Measurements from ENCODE around the gene NADSYN1. TPM values are rescaled to one million over a fixed set of nuclear protein-coding genes. Genes with fewer than 3 reads are reported as not detected.
"Not testable (repeated sequence)": the region's sequence is repeated elsewhere in the genome, so short reads cannot be mapped to it uniquely, and the experiment has no call there.

NADSYN1 gene
- total RNA-seq, 1 donor from 2014 or later: 87.9 TPM

GRCh38 chr11:71421392-71421950 is 31.5 kb upstream of the NADSYN1 start:
- no peaks in the 10 kb centered on the region for H3K27me3 ChIP-seq (ENCODE audit: insufficient read depth, low read length)
- H3K4me3 ChIP-seq (ENCODE audit: insufficient read depth, low read depth, low read length): no peak overlapping the region
- no peak overlapping the region for H3K27ac ChIP-seq (ENCODE audit: low read depth, low read length)
- H3K27me3 Mint-ChIP-seq (ENCODE audit: low read depth, unreplicated experiment): peaks cover 20% of the 10 kb centered on the region
- no peaks in the 10 kb centered on the region for H4K20me1 ChIP-seq (ENCODE audit: insufficient read depth, low read length)
- no peak overlapping the region for H3K9ac ChIP-seq (ENCODE audit: low read length)
- no peaks in the 10 kb centered on the region for H3K36me3 ChIP-seq (ENCODE audit: insufficient read depth, low read length)
- peaks cover 4% of the 10 kb centered on the region for H3K9me3 Mint-ChIP-seq (ENCODE audit: unreplicated experiment)
- H3K27ac Mint-ChIP-seq (ENCODE audit: unreplicated experiment): no peak overlapping the region
- DNase-seq (ENCODE audit: low read depth): no peak
- no peaks in the 10 kb centered on the region for H3K36me3 Mint-ChIP-seq (ENCODE audit: low read depth, unreplicated experiment)
- no peaks in the 10 kb centered on the region for H3K9me3 ChIP-seq (ENCODE audit: insufficient read depth, low read depth, low read length)
- no peak overlapping the region for H2AFZ ChIP-seq (ENCODE audit: low read depth, low read length)
- H3K4me2 ChIP-seq (ENCODE audit: low read length): no peak overlapping the region
- no peaks in the 10 kb centered on the region for H3K4me1 ChIP-seq (ENCODE audit: insufficient read depth, low read length)
- TF ChIP-seq EZH2 (IDR thresholded peaks at IDR 0.05; ENCODE audit: insufficient read depth, low read length): no peak
- TF ChIP-seq CTCF (IDR thresholded peaks at IDR 0.05; ENCODE audit: insufficient read depth, low read depth, low read length): no peak
- H3K4me3 Mint-ChIP-seq (ENCODE audit: unreplicated experiment): no peak overlapping the region
- H3K4me1 Mint-ChIP-seq (ENCODE audit: low read depth, unreplicated experiment): no peaks in the 10 kb centered on the region
- no peak for FAIRE-seq
- no peaks in the 10 kb centered on the region for H3K79me2 ChIP-seq (ENCODE audit: insufficient read depth, low read length)

- H3K4me1 Mint-ChIP-seq (ENCODE audit: low read depth, unreplicated experiment); H3K4me1 ChIP-seq (ENCODE audit: insufficient read depth, low read length); H3K4me3 ChIP-seq (ENCODE audit: insufficient read depth, low read depth, low read length); H3K4me2 ChIP-seq (ENCODE audit: low read length); H3K9ac ChIP-seq (ENCODE audit: low read length); DNase-seq (ENCODE audit: low read depth); H3K9me3 Mint-ChIP-seq (ENCODE audit: unreplicated experiment); H3K36me3 ChIP-seq (ENCODE audit: insufficient read depth, low read length); H3K4me3 Mint-ChIP-seq (ENCODE audit: unreplicated experiment); H3K27me3 ChIP-seq (ENCODE audit: insufficient read depth, low read length); H3K27ac ChIP-seq (ENCODE audit: low read depth, low read length); H3K79me2 ChIP-seq (ENCODE audit: insufficient read depth, low read length); H2AFZ ChIP-seq (ENCODE audit: low read depth, low read length); FAIRE-seq; H4K20me1 ChIP-seq (ENCODE audit: insufficient read depth, low read length); H3K36me3 Mint-ChIP-seq (ENCODE audit: low read depth, unreplicated experiment); H3K9me3 ChIP-seq (ENCODE audit: insufficient read depth, low read depth, low read length); H3K27ac Mint-ChIP-seq (ENCODE audit: unreplicated experiment): not testable (repeated sequence)
- peaks cover 14% of the 10 kb centered on the region for H3K27me3 Mint-ChIP-seq (ENCODE audit: low read depth, unreplicated experiment)
Measured at GRCh38 chr11:71422318-71422717, 30.7 kb upstream of the NADSYN1 start.

GRCh38 chr11:71423181-71423790 is 29.7 kb upstream of the NADSYN1 start:
- Histone ChIP-seq H3K36me3 (ENCODE audit: insufficient read depth, low read length) (no peaks in the 10 kb centered on the region), H4K20me1 (ENCODE audit: insufficient read depth, low read length) (no peaks in the 10 kb centered on the region), H3K4me1 (ENCODE audit: insufficient read depth, low read length) (no peaks in the 10 kb centered on the region), H3K4me3 (ENCODE audit: insufficient read depth, low read depth, low read length) (no peak overlapping the region), H3K79me2 (ENCODE audit: insufficient read depth, low read length) (no peaks in the 10 kb centered on the region), H3K9ac (ENCODE audit: low read length) (no peak overlapping the region), H3K27me3 (ENCODE audit: insufficient read depth, low read length) (no peaks in the 10 kb centered on the region), H3K4me2 (ENCODE audit: low read length) (no peak overlapping the region), H3K9me3 (ENCODE audit: insufficient read depth, low read depth, low read length) (no peaks in the 10 kb centered on the region), H3K27ac (ENCODE audit: low read depth, low read length) (no peak overlapping the region), H2AFZ (ENCODE audit: low read depth, low read length) (no peak overlapping the region)
- FAIRE-seq (no peak), DNase-seq (ENCODE audit: low read depth) (no peak)
- no peaks in the 10 kb centered on the region for H3K36me3 Mint-ChIP-seq (ENCODE audit: low read depth, unreplicated experiment)
- H3K27me3 Mint-ChIP-seq (ENCODE audit: low read depth, unreplicated experiment): peaks cover 8% of the 10 kb centered on the region
- H3K27ac Mint-ChIP-seq (ENCODE audit: unreplicated experiment): no peak overlapping the region
- no peak overlapping the region for H3K4me3 Mint-ChIP-seq (ENCODE audit: unreplicated experiment)
- TF ChIP-seq CTCF (IDR thresholded peaks at IDR 0.05; ENCODE audit: insufficient read depth, low read depth, low read length): no peak
- no peak for TF ChIP-seq EZH2 (IDR thresholded peaks at IDR 0.05; ENCODE audit: insufficient read depth, low read length)
- H3K4me1 Mint-ChIP-seq (ENCODE audit: low read depth, unreplicated experiment): no peaks in the 10 kb centered on the region
- peaks cover 4% of the 10 kb centered on the region for H3K9me3 Mint-ChIP-seq (ENCODE audit: unreplicated experiment)

All from astrocyte (in vitro differentiated cells and primary cell).